HG03439 (cell line): ENCODE results near the gene SH3D21.

Experiments used
- ATAC-seq: cut with Tn5 transposase; IDR thresholded peaks from one replicate; pipeline ENCODE4 v1.9.1; 2021; ENCODE audit warnings: mild to moderate bottlenecking, moderate library complexity; ENCODE audit not compliant: unreplicated experiment

The SH3D21 gene

DNA sequence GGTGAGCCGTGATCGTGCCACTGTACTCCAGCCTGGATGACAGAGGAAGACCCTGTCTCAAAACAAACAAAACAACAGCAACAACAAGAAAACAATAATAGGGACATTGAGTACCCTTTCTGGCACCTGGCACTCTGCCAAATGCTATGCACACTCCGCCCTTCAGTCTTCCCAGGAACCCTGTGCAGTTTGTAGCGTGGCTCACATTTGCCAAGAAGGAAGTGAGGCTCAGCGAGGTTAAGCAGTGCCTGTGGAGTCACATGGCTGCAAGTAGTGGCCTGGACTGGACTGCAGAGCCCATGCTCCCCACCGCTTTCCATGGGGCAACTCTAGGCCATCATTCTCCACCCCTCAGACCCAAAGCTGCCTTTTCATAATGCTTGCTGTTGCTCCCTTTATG is 22.5 kb downstream of the SH3D21 start:
- no peak for ATAC-seq

GRCh38 chr1:36329817-36330216 is 23.6 kb downstream of the SH3D21 start:
- no peak for ATAC-seq

DNA sequence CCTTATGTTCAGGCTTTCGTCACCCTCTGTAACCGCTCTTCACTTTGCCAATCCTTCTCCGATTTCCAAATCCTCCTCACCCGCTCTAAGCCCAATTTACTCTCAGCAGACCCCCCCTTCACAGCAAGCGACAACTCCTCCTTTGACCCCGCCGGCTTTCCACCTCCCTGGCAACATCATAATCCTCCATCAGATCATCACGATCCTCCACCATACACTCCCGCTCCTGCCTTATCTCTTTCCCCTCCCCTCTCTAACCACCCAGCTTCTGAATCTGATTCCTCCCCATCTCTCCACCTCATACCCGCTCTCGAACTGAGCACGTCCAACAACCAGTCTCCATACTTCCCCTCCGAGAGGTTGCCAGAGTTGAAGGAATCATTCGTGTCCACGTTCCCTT is 24.8 kb downstream of the SH3D21 start:
- no peak for ATAC-seq

DNA sequence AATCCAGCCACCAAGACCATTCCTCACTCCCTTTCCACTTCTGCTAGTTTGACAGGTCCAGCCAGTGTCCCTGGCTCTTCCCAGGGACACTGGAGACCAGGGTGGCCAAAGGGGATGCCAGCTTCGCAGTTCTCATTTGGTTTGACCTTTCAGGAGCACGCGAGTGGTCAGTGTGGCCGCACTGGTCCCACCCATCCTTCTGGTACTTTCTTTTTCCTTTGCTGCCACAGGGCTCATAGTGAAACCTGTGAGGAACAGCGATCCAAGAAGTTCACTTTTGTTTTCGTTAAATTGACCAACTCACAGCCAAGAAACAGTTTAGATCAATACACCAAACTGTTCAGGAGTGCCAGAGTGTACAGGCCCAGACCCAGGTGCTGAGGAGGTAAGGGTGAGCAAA is 31.7 kb downstream of the SH3D21 start:
- ATAC-seq = no peak

- ATAC-seq = no peak
Measured at GRCh38 chr1:36339215-36339614, 33.0 kb downstream of the SH3D21 start.

DNA sequence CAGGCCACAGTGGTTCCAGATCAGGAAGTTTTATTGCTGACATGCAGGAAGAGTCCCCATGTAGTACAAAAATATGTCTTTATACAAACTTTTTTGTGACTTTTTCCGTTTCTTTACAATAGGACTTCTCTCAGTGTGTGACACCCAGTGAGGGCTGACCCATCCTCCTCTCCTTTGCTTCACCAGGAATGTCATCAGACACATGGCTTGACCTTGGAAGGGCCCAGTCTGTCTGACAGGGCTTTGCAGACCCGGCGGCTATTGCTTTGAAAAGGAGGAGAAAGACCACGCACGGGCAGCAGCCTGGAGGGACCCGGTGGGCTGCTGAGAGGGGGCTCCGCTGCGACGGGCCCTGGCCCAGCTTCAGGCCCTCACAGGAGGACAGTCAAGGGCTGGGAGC is 33.4 kb downstream of the SH3D21 start:
- ATAC-seq = no peak

- no peak for ATAC-seq
Measured at GRCh38 chr1:36341626-36342320, 35.6 kb downstream of the SH3D21 start.

GRCh38 chr1:36342426-36343185 is 36.4 kb downstream of the SH3D21 start:
- ATAC-seq = no peak

GRCh38 chr1:36343651-36344394 is 37.7 kb downstream of the SH3D21 start:
- ATAC-seq = no peak

- no peak for ATAC-seq
Measured at GRCh38 chr1:36344395-36344680, 38.2 kb downstream of the SH3D21 start.

DNA sequence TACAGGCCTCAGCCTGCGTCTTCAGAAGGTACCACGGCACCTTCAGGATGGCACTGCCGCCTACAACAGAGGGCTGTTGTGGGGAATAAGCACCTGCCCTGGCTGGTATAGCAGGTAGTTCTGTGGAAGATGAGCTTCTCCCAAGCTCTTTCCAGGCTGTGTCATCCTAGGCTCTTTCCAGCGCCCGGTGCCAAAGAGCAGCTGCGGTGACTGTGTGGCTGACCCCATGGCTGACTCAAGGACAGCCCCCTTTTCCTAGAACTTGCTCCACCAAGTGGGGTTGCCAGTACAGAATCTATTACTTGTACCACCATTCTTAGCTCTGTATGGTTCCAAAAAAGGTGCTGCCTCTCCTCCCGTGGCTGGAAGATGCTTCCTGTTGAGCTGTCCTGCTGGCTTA is 39.2 kb downstream of the SH3D21 start:
- no peak for ATAC-seq

GRCh38 chr1:36346741-36347370 is 40.7 kb downstream of the SH3D21 start:
- ATAC-seq = no peak

DNA sequence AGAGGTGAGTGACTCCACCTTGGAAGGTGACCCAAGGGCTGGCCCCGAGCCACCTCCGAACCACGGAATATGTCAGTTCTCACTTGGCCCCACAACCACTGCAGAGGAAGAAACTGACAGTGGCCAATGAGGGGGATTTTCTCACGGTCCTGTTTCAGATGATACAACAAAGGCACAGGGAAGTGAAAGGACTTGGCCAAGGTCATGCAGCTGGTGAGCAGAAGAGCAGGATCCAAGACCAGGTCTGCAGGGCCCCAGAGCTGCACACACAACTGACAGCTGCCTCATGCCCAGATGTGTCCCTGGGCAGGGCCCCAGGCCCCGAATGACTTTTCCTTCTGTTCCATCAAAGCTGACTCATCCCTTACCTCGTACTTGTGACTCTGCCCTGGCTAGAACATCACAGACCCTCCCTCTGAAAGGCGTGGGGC is 43.1 kb downstream of the SH3D21 start:
- peak; percentile 57 for ATAC-seq

GRCh38 chr1:36349839-36350238 is 43.7 kb downstream of the SH3D21 start:
- ATAC-seq = no peak

- no peak for ATAC-seq
Measured at GRCh38 chr1:36350659-36351226, 44.6 kb downstream of the SH3D21 start.

GRCh38 chr1:36351227-36351977 is 45.2 kb downstream of the SH3D21 start:
- no peak for ATAC-seq

DNA sequence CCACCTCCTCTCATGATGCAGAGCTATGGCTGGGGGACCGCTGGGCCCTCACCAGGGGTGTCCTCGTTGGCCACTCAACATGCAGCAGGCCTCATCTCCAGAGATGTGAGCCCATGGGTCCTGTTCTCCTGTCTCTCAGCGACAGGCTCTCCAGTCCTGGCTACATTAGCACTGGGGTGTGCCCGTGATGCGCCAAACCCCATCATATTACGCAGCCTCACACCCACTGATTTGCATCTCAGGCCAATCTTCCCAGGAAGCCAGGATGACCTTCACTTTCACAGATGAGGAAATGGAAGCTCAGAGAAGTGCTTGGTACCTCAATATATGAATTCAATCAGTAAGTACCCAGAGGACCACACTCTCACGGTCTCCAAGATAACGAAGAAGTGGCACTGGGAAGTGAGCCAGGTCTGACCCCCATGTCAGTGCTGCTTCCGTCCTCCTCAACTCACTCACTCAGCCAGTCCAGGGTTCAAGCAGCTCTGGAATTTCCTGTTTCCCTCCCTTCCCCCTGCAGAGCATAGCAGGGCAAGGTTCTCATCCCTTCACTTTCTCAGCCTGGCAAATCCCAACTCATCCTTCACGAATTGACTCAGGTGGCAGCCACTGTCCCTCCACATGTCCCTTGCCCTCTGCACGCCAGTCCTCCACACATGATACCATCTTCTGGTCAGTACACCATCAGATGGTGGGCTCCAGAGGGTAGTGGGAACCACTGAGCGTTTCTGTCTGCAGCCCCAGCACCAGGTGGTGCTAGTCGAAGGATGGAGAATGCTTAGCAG is 46.1 kb downstream of the SH3D21 start:
- no peak for ATAC-seq

GRCh38 chr1:36352910-36353878 is 47.0 kb downstream of the SH3D21 start:
- no peak for ATAC-seq

DNA sequence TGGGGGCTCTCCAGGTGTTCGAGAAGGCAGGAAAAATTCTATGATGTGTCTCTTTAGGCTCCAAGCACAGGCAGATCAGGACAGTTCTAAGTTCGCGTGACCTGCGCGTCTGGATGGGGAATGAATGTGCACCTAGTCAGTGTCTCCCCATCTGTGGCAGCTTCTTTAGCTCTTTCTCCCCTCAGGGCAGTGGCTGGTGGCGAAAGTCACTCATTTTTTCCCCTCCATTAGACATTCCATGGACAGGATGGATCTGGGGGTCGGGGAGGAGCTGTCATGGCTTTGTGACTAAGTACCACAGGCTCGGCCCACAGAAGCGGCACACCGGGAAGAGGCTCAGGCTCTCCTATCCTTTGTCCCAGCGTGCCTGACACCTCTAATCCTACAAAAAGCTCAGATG is 48.3 kb downstream of the SH3D21 start:
- ATAC-seq = no peak
